Endothelial cell of umbilical vein (primary cell): ENCODE results near the gene CCDC121. TPM values are rescaled to one million over a fixed set of nuclear protein-coding genes. Genes with fewer than 3 reads are reported as not detected.

Experiments
- BruUV-seq: library from RNA; stranded (reverse); fragments of 400-500 nt; replicated peaks from 2 replicates; lab custom pipeline; 2021; lab: Mats Ljungman, UMichigan
- CTCF ChIA-PET: fragments of 300-600, 350-600 bp; sonication (Branson Sonifier 250); formaldehyde crosslinking; loops from one replicate; lab custom pipeline; 2021; ENCODE audit warnings: antibody characterized with exemption, inconsistent platforms; lab: Charles Lee
- POLR2A ChIA-PET: fragments of 300-600, 350-600 bp; sonication (Branson Sonifier 250); formaldehyde crosslinking; loops from one replicate; lab custom pipeline; 2021; ENCODE audit warnings: antibody characterized with exemption, inconsistent platforms; lab: Charles Lee
- DNase-seq: peaks from one replicate; pipeline ENCODE4 v3.0.0-alpha.2; 2011; ENCODE audit warnings: low read depth, low spot score
- FAIRE-seq: peaks from 2 replicates; lab custom pipeline; 2011; peaks lifted over from hg19 to GRCh38; lab: Jason Lieb, UNC
- H2AFZ ChIP-seq: 2 replicates; pipeline ENCODE4 v1.6.0; 2012; ENCODE audit warnings: low read depth, low read length, control low read depth, inconsistent platforms
- H3K27ac ChIP-seq: 2 replicates; pipeline ENCODE4 v1.5.1; 2011; ENCODE audit warnings: low read depth, mild to moderate bottlenecking, control low read depth, low read length, moderate library complexity; ENCODE audit not compliant: insufficient read depth
- H3K27me3 ChIP-seq, 2 experiments: 2 replicates each; pipeline versions ENCODE4 v1.6.0 to v1.6.1; 2011; ENCODE audit warnings: low read length in 2 of 2, mixed read lengths in 1 of 2; ENCODE audit not compliant: control insufficient read depth in 2 of 2, insufficient read depth in 2 of 2
- H3K36me3 ChIP-seq, 2 experiments: 2 replicates in 1 of 2; 3 replicates in 1 of 2; pipeline ENCODE4 v1.5.1; 2011; ENCODE audit warnings: low read length in 2 of 2, mild to moderate bottlenecking in 1 of 2, moderate library complexity in 1 of 2; ENCODE audit not compliant: control insufficient read depth in 2 of 2, insufficient read depth in 2 of 2; ENCODE audit errors: extremely low read depth in 1 of 2
- H3K4me1 ChIP-seq: 3 replicates; pipeline ENCODE4 v1.5.1; 2011; ENCODE audit warnings: mild to moderate bottlenecking, low read length; ENCODE audit not compliant: control insufficient read depth, insufficient read depth; ENCODE audit errors: extremely low read depth
- H3K4me2 ChIP-seq: 2 replicates; pipeline ENCODE4 v1.6.1; 2011; ENCODE audit warnings: low read length, control low read depth, mixed read lengths; ENCODE audit not compliant: insufficient read depth
- H3K4me3 ChIP-seq, 3 experiments: fragments of 200-600 bp in 1 of 3; sonication (generic), shearing (Covaris generic) in 1 of 3; replicated peaks in 1 of 3; 2 replicates each; pipeline ENCODE4 v1.5.1; 2011 to 2016; ENCODE audit warnings: control low read depth in 3 of 3, low read length in 3 of 3, mild to moderate bottlenecking in 2 of 3, inconsistent platforms in 1 of 3, low read depth in 1 of 3, moderate library complexity in 1 of 3; ENCODE audit not compliant: insufficient read depth in 1 of 3
- H3K79me2 ChIP-seq: 2 replicates; pipeline ENCODE4 v1.6.0; 2012; ENCODE audit warnings: low read length, inconsistent platforms; ENCODE audit not compliant: control insufficient read depth, insufficient read depth
- H3K9ac ChIP-seq: replicated peaks from 2 replicates; pipeline ENCODE3; 2011; ENCODE audit warnings: low read length, control low read depth; ENCODE audit not compliant: insufficient read depth; ENCODE audit errors: extremely low read depth
- H3K9me1 ChIP-seq: replicated peaks from 3 replicates; pipeline ENCODE4 v1.6.0; 2011; ENCODE audit warnings: mild to moderate bottlenecking, low read length; ENCODE audit not compliant: control insufficient read depth, insufficient read depth; ENCODE audit errors: extremely low read depth
- H3K9me3 ChIP-seq: replicated peaks from 2 replicates; pipeline ENCODE4 v1.5.1; 2012; ENCODE audit warnings: low read length, inconsistent platforms; ENCODE audit not compliant: control insufficient read depth, insufficient read depth
- H4K20me1 ChIP-seq: replicated peaks from 2 replicates; pipeline ENCODE3; 2011; ENCODE audit warnings: mild to moderate bottlenecking, low read length; ENCODE audit not compliant: control insufficient read depth, insufficient read depth; ENCODE audit errors: extremely low read depth
- CTCF ChIP-seq, 2 donors: IDR thresholded peaks; 1 replicate in 1 of 2; 2 replicates in 1 of 2; pipeline ENCODE4 v1.5.1; 2011; ENCODE audit warnings: low read length in 2 of 2, mild to moderate bottlenecking in 2 of 2, moderate library complexity in 2 of 2, control low read depth in 1 of 2, inconsistent platforms in 1 of 2, low read depth in 1 of 2; ENCODE audit not compliant: insufficient read depth in 1 of 2; ENCODE audit errors: extremely low read depth in 1 of 2
- FOS ChIP-seq: IDR thresholded peaks from 2 replicates; pipeline ENCODE4 v1.6.1; 2011; ENCODE audit warnings: mild to moderate bottlenecking, low read length, moderate library complexity, borderline replicate concordance; ENCODE audit not compliant: insufficient read depth
- GATA2 ChIP-seq: IDR thresholded peaks from 2 replicates; pipeline ENCODE4 v1.7.0; 2011; ENCODE audit warnings: low read depth, mild to moderate bottlenecking, moderate library complexity, mixed read lengths, low read length; ENCODE audit not compliant: insufficient read length, insufficient read depth
- JUN ChIP-seq: IDR thresholded peaks from 2 replicates; pipeline ENCODE4 v1.6.1; 2011; ENCODE audit warnings: borderline replicate concordance, low read depth; ENCODE audit not compliant: insufficient read length, insufficient read depth
- MYC ChIP-seq: IDR thresholded peaks from one replicate; pipeline ENCODE4 v1.6.1; 2011; ENCODE audit warnings: mild to moderate bottlenecking, low read depth, low read length
- dilution Hi-C: fragments of 300-500 bp; cut with MboI; formaldehyde crosslinking; loops from one replicate; pipeline ENCODE4 v1.15.0; 2019; ENCODE audit warnings: low sequenced_read_pairs; ENCODE audit not compliant: extremely low pct_ligation_motif_present
- intact Hi-C: fragments of 100-400 bp; cut with micrococcal nuclease; formaldehyde crosslinking; loops from one replicate; pipeline ENCODE4 v1.10.0; 2022
- polyA plus RNA-seq, 4 experiments: library from polyadenylated mRNA; depleted of rRNA in 3 of 4; stranded (reverse) in 3 of 4; unstranded in 1 of 4; fragments of >200 nt; gene quantifications; 2 replicates each; pipeline versions ENCODE4 v1.2.1 to v1.2.3, GENCODE V29; 2011 to 2012; ENCODE audit warnings: missing spikeins in 1 of 4
- small RNA-seq: library from RNA; depleted of rRNA; stranded (forward); fragments of <200 nt; gene quantifications from one replicate; pipeline ENCODE3, GENCODE V24; 2012; ENCODE audit warnings: low replicate concordance, low read depth; ENCODE audit not compliant: insufficient read depth, insufficient read length
- total RNA-seq: library from RNA; stranded (reverse); gene quantifications from 2 replicates; pipeline ENCODE4 v1.2.3, GENCODE V29; 2021

Gene CCDC121
- total and polyA plus RNA-seq, 2 donors (not counting 3 experiments of a cell fraction or from before 2014, with no cell fraction given) = 0.92 to 3.3 TPM

GRCh38 chr2:27581417-27582128 is 47.2 kb downstream of the CCDC121 start:
- H3K9me3 ChIP-seq = no peaks in the 10 kb centered on the region
- H3K36me3 ChIP-seq = no peaks in the 10 kb centered on the region
- peaks cover 24% of the 10 kb centered on the region for H3K4me1 ChIP-seq
- TF ChIP-seq CTCF (IDR thresholded peaks at IDR 0.05; ENCODE audit: extremely low read depth in 1 of 2, insufficient read depth in 1 of 2, low read depth in 1 of 2, low read length in 2 of 2) (no peak), FOS (no peak), GATA2 (no peak), MYC (no peak), JUN (no peak)
- no peak overlapping the region for H3K27ac ChIP-seq
- H4K20me1 ChIP-seq = peaks cover 3% of the 10 kb centered on the region
- CTCF ChIA-PET = no interaction called here
- H3K4me2 ChIP-seq = no peak overlapping the region
- no peak for FAIRE-seq
- no peak for DNase-seq
- H3K79me2 ChIP-seq = peaks cover 36% of the 10 kb centered on the region
- dilution Hi-C loops = loop anchor here (25.0 kb wide), 1 partner anchor 119 kb away; no protein-coding TSS in a partner anchor
- no peaks in the 10 kb centered on the region for H3K9me1 ChIP-seq
- POLR2A ChIA-PET = interaction anchor here (0.7 kb wide), 1 partner anchor 22 kb away, joined by 3 read pairs; no protein-coding TSS in a partner anchor
- H3K9ac ChIP-seq = no peak overlapping the region
- H3K4me3 ChIP-seq = no peak overlapping the region
- no TSS peak for BruUV-seq
- no peaks in the 10 kb centered on the region for H3K27me3 ChIP-seq
- intact Hi-C loops = loop anchor here (5.0 kb wide), 2 partner anchors 154 to 174 kb away; partner anchors contain the start of genes NRBP1 and PPM1G
- no peak overlapping the region for H2AFZ ChIP-seq

Small RNA genes lying within 50 kb of the gene (small RNA-seq; reads per million reads assigned to genes)
- not detected for gene RF00340

Other genes with a start within 250 kb of the CCDC121 start
- gene ZNF513, start 248.3 kb downstream of the CCDC121 start, total RNA-seq = 19.0 and 20.7 TPM in 2 replicates
- 30.6 and 43.2 TPM in 2 replicates for gene ZNF513, start 248.3 kb downstream of the CCDC121 start, polyA plus RNA-seq
- 131 and 135 TPM in 2 replicates for gene PPM1G, start 219.4 kb downstream of the CCDC121 start, total RNA-seq
- 38.3 and 48.1 TPM in 2 replicates for gene PPM1G, start 219.4 kb downstream of the CCDC121 start, polyA plus RNA-seq
- 118 and 130 TPM in 2 replicates for gene NRBP1, start 200.4 kb downstream of the CCDC121 start, total RNA-seq
- gene NRBP1, start 200.4 kb downstream of the CCDC121 start, polyA plus RNA-seq = 169 and 190 TPM in 2 replicates
- gene KRTCAP3, start 186.6 kb downstream of the CCDC121 start, total RNA-seq = 4.0 and 4.6 TPM in 2 replicates
- gene KRTCAP3, start 186.6 kb downstream of the CCDC121 start, polyA plus RNA-seq = 2.1 and 2.2 TPM in 2 replicates
- 34.1 and 35.6 TPM in 2 replicates for gene IFT172, start 139.3 kb downstream of the CCDC121 start, total RNA-seq
- gene IFT172, start 139.3 kb downstream of the CCDC121 start, polyA plus RNA-seq = 25.8 and 29.4 TPM in 2 replicates
- gene FNDC4, start 133.8 kb downstream of the CCDC121 start, total RNA-seq = 15.5 and 20.0 TPM in 2 replicates
- 19.0 and 22.3 TPM in 2 replicates for gene FNDC4, start 133.8 kb downstream of the CCDC121 start, polyA plus RNA-seq
- 0.27 and 1.2 TPM in 2 replicates for gene GCKR, start 132.2 kb downstream of the CCDC121 start, total RNA-seq
- 0.33 and 0.52 TPM in 2 replicates for gene GCKR, start 132.2 kb downstream of the CCDC121 start, polyA plus RNA-seq
- 28.0 and 37.0 TPM in 2 replicates for gene ZNF512, start 46.0 kb downstream of the CCDC121 start, total RNA-seq
- gene ZNF512, start 46.0 kb downstream of the CCDC121 start, polyA plus RNA-seq = 13.1 and 17.8 TPM in 2 replicates
- 41.5 and 45.5 TPM in 2 replicates for gene GPN1, start within 50 bp of the CCDC121 start, total RNA-seq
- 33.2 and 35.4 TPM in 2 replicates for gene GPN1, start within 50 bp of the CCDC121 start, polyA plus RNA-seq
- gene SUPT7L, start 34.6 kb upstream of the CCDC121 start, total RNA-seq = 30.2 and 30.3 TPM in 2 replicates
- 39.3 and 44.5 TPM in 2 replicates for gene SUPT7L, start 34.6 kb upstream of the CCDC121 start, polyA plus RNA-seq
- 26.2 and 28.4 TPM in 2 replicates for gene SLC4A1AP, start 34.9 kb upstream of the CCDC121 start, total RNA-seq
- gene SLC4A1AP, start 34.9 kb upstream of the CCDC121 start, polyA plus RNA-seq = 9.1 and 9.5 TPM in 2 replicates
- gene MRPL33, start 142.7 kb upstream of the CCDC121 start, total RNA-seq = 96.7 and 97.4 TPM in 2 replicates
- 22.7 and 36.1 TPM in 2 replicates for gene MRPL33, start 142.7 kb upstream of the CCDC121 start, polyA plus RNA-seq